K562 (cell line): ENCODE measurements around the gene NRXN3. TPM values are rescaled to one million over a fixed set of nuclear protein-coding genes. Genes with fewer than 3 reads are reported as not detected.

ENCODE experiments used
- ATAC-seq: fragments of 200-7000 bp; cut with Tn5 transposase; 3 replicates; pipeline ENCODE4 v1.9.1; 2020; ENCODE audit warnings: moderate library complexity
- BruUV-seq: library from RNA; stranded (reverse); fragments of 400-500 nt; replicated peaks from 2 replicates; lab custom pipeline; 2021; lab: Mats Ljungman, UMichigan
- CTCF ChIA-PET: fragments of 300-600 bp; formaldehyde crosslinking; extraction: SDS; loops from one replicate; lab custom pipeline; 2021; ENCODE audit warnings: low intra/inter-chr PET ratio; lab: Yijun Ruan, JAX
- POLR2A ChIA-PET: fragments of 300-600, 350-650 bp; sonication (Branson Sonifier 250); formaldehyde crosslinking; extraction: SDS; loops from one replicate; lab custom pipeline; 2021; ENCODE audit warnings: antibody characterized with exemption, inconsistent platforms; lab: Yijun Ruan, JAX
- DNase-seq, 4 experiments: peaks; one replicate each; pipeline versions ENCODE4 v3.0.0 to v3.0.0-alpha.2; 2011 to 2018; ENCODE audit warnings: low spot score in 3 of 4, mixed read lengths in 3 of 4; ENCODE audit errors: extremely low read depth in 1 of 4
- FAIRE-seq: peaks from 2 replicates; lab custom pipeline; 2011; peaks lifted over from hg19 to GRCh38; lab: Jason Lieb, UNC
- H2AFZ ChIP-seq: 2 replicates; pipeline ENCODE4 v1.6.0; 2011; ENCODE audit warnings: low read depth, low read length, control low read depth, inconsistent platforms
- H3K27ac ChIP-seq: fragments of 200-600 bp; 3 replicates; pipeline ENCODE4 v1.8.0; 2011; ENCODE audit warnings: low read depth, mild to moderate bottlenecking, control low read depth, inconsistent platforms, low read length, moderate library complexity, mixed read lengths; ENCODE audit errors: extremely low read depth
- H3K27me3 ChIP-seq, 2 experiments: fragments of 300-600 bp in 1 of 2; 2 replicates in 1 of 2; 3 replicates in 1 of 2; pipeline versions ENCODE4 v1.6.0 to v1.8.0; 2011; ENCODE audit warnings: inconsistent platforms in 2 of 2, low read length in 2 of 2, mild to moderate bottlenecking in 1 of 2, mixed read lengths in 1 of 2, moderate library complexity in 1 of 2; ENCODE audit not compliant: control insufficient read depth in 2 of 2, insufficient read depth in 2 of 2
- H3K36me3 ChIP-seq: fragments of 300-600 bp; 3 replicates; pipeline ENCODE4 v1.8.0; 2011; ENCODE audit warnings: mild to moderate bottlenecking, low read length, inconsistent platforms; ENCODE audit not compliant: control insufficient read depth, insufficient read depth
- H3K4me1 ChIP-seq, 2 experiments: fragments of 200-600 bp in 1 of 2; replicated peaks in 1 of 2; 2 replicates in 1 of 2; 3 replicates in 1 of 2; pipeline versions ENCODE4 v1.5.1 to v1.8.0; 2011; ENCODE audit warnings: inconsistent platforms in 2 of 2, low read length in 2 of 2, mild to moderate bottlenecking in 1 of 2, mixed read lengths in 1 of 2, moderate library complexity in 1 of 2; ENCODE audit not compliant: control insufficient read depth in 2 of 2, insufficient read depth in 2 of 2
- H3K4me2 ChIP-seq: 2 replicates; pipeline ENCODE4 v1.6.1; 2011; ENCODE audit warnings: low read length, control low read depth, inconsistent platforms, mixed read lengths; ENCODE audit not compliant: insufficient read depth
- H3K4me3 ChIP-seq: fragments of 200-600 bp; sonication (generic), shearing (Covaris generic); 2 replicates; pipeline ENCODE4 v1.5.1; 2016; ENCODE audit warnings: control low read depth, inconsistent platforms
- H3K79me2 ChIP-seq: fragments of 200-600 bp; 3 replicates; pipeline ENCODE4 v1.8.0; 2011; ENCODE audit warnings: low read length, inconsistent platforms; ENCODE audit not compliant: control insufficient read depth, insufficient read depth
- H3K9ac ChIP-seq, 2 experiments: 2 replicates each; pipeline versions ENCODE4 v1.6.0 to v1.6.1; 2011; ENCODE audit warnings: low read depth in 2 of 2, low read length in 2 of 2, control low read depth in 1 of 2, inconsistent platforms in 1 of 2, mild to moderate bottlenecking in 1 of 2, mixed read lengths in 1 of 2; ENCODE audit not compliant: insufficient read depth in 1 of 2
- H3K9me1 ChIP-seq: one replicate; pipeline ENCODE4 v1.6.0; 2011; ENCODE audit warnings: inconsistent platforms, mild to moderate bottlenecking, low read length, moderate library complexity; ENCODE audit not compliant: control insufficient read depth, insufficient read depth
- H3K9me3 ChIP-seq: replicated peaks from 2 replicates; pipeline ENCODE4 v1.5.1; 2011; ENCODE audit warnings: low read depth, low read length, inconsistent platforms; ENCODE audit not compliant: control insufficient read depth, insufficient read depth
- H4K20me1 ChIP-seq: replicated peaks from 2 replicates; pipeline ENCODE4 v1.6.1; 2011; ENCODE audit warnings: low read length, inconsistent platforms, mixed read lengths; ENCODE audit not compliant: control insufficient read depth, insufficient read depth
- CBX1 ChIP-seq: sonication (generic); IDR thresholded peaks from 2 replicates; pipeline ENCODE4 v1.6.1; 2016; ENCODE audit warnings: antibody characterized with exemption, low read depth, mild to moderate bottlenecking
- CCNT2 ChIP-seq: IDR thresholded peaks from 2 replicates; pipeline ENCODE4 v1.6.1; 2011; ENCODE audit warnings: borderline replicate concordance, low read depth, mild to moderate bottlenecking, moderate library complexity, mixed read lengths, low read length; ENCODE audit not compliant: insufficient read length; ENCODE audit errors: extremely low read depth
- CSDE1 ChIP-seq, 2 experiments: fragments of 450-650 bp; IDR thresholded peaks; 2 replicates each; pipeline ENCODE4 v1.6.1; 2016; ENCODE audit warnings: mild to moderate bottlenecking in 1 of 2
- ETV5 ChIP-seq: sonication (generic); formaldehyde crosslinking; IDR thresholded peaks from 2 replicates; pipeline ENCODE4 v1.4.0; 2020; ENCODE audit warnings: low read depth, mild to moderate bottlenecking, missing genetic modification reagents
- KLF1 ChIP-seq: fragments of 450-650 bp; IDR thresholded peaks from 2 replicates; pipeline ENCODE4 v1.6.1; 2016; ENCODE audit warnings: missing genetic modification characterization, missing compliant biosample characterization
- NONO ChIP-seq, 2 experiments: fragments of 200-400 bp in 1 of 2; fragments of 450-650 bp in 1 of 2; formaldehyde crosslinking in 1 of 2; IDR thresholded peaks; 2 replicates each; pipeline ENCODE4 v1.6.1; 2017; ENCODE audit warnings: low read depth in 2 of 2, mild to moderate bottlenecking in 2 of 2, moderate library complexity in 2 of 2, low read length in 1 of 2
- POLR2A ChIP-seq: fragments of 450-650 bp; conservative IDR thresholded peaks from 2 replicates; pipeline ENCODE4 v1.6.1; 2016
- SMAD4 ChIP-seq: fragments of 250-450 bp; sonication (Bioruptor Pico); conservative IDR thresholded peaks from 2 replicates; pipeline ENCODE4 v1.8.0; 2021; ENCODE audit warnings: inconsistent platforms, mild to moderate bottlenecking, moderate library complexity
- WHSC1 ChIP-seq: IDR thresholded peaks from one replicate; pipeline ENCODE4 v1.6.1; 2012; ENCODE audit warnings: low read length, control low read depth, inconsistent platforms
- WGBS: fragments of 100-300 bp; shearing (Covaris generic); methylation state at CpG from one replicate; pipeline ENCODE4 v1.1.6; 2016; ENCODE audit warnings: low coverage, mixed read lengths; ENCODE audit not compliant: insufficient coverage; ENCODE audit errors: missing lambda C conversion rate; 5-methylcytosine and 5-hydroxymethylcytosine counted together
- in situ Hi-C: fragments of 300-500 bp; cut with MboI; formaldehyde crosslinking; loops from 4 replicates; pipeline ENCODE4 v1.15.0; 2018; ENCODE audit warnings: inconsistent platforms, mixed read lengths
- intact Hi-C: fragments of 100-400 bp; cut with micrococcal nuclease; formaldehyde crosslinking; loops from 2 replicates; pipeline ENCODE4 v1.14.2; 2022
- polyA plus RNA-seq, 8 experiments: library from polyadenylated mRNA; depleted of rRNA in 4 of 8; stranded (reverse) in 5 of 8; unstranded in 3 of 8; fragments of >200 nt; fragmentation: Nextera tagmentation in 2 of 8; fragmentation: Illumina TruSeq in 1 of 8; extraction: Ambion mirVana in 2 of 8; extraction: Trizol in 1 of 8; gene quantifications; 2 replicates each; pipeline versions ENCODE4 v1.2.1 to v1.2.3, GENCODE V29; 2011 to 2014; ENCODE audit warnings: inconsistent platforms in 1 of 8, missing spikeins in 1 of 8
- total RNA-seq, 7 experiments: library from RNA; depleted of rRNA in 6 of 7; stranded (reverse); fragments of >200 nt in 6 of 7; fragmentation: Illumina TruSeq in 2 of 7; extraction: Trizol in 2 of 7; gene quantifications; 2 replicates each; pipeline versions ENCODE4 v1.2.1 to v1.2.3, GENCODE V29; 2011 to 2021; ENCODE audit warnings: low replicate concordance in 1 of 7
- TF ChIP-seq, protein P1 (sequence below): fragments of 200-600 bp; sonication (generic); IDR thresholded peaks from one replicate; pipeline ENCODE4 v1.6.1; 2012; ENCODE audit warnings: mild to moderate bottlenecking, low read depth, low read length, inconsistent platforms

NRXN3 gene
- total and polyA plus RNA-seq, 9 of the 15 experiments (the other 6 are each of a cell fraction or from before 2014, with no cell fraction given): 0.09 TPM; not detected in 8

DNA sequence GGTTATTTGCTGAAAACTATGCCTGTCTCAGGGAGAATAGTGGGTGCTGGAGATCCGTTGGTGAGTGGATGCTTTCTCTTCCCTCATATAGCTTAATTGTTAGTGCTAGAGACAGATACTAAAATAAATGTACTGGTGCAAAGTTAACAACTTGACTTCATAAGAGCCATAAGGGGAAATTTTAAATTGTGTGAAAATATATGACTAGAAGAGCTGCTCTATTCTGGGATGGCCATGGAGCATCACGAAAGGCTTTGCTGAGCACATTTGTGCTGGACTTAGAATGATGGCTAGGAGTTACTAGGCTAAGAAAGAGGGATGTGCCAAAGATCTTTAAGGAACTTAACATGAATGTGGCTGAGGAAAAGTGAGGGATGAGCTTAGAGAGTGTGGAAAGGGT lies 668.8 kb downstream of the NRXN3 start (continued):
- TF ChIP-seq KLF1 (no peak), CBX1 (no peak)

DNA sequence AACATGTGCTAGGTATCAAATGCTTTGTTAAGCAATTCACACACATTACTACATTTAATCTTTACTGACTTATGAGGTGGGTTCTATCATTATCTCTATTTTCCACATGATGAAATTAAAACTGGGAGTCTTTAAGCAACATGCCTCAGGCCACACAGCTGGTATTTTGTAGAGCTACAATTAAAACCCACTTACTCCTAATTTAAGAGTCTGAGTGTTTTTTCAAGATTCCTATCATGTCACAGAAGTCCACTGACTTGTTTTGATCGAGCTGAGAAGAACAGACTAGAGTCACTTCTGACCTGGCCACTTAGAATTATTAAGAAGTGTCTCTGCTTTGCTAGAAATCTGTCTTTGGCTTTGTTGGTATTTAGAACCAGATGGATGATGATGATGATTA lies 670.7 kb downstream of the NRXN3 start:
- in situ Hi-C loops: no loop called here
- H3K36me3 ChIP-seq: no peaks in the 10 kb centered on the region
- DNase-seq (no peak), ATAC-seq (no peak), FAIRE-seq (no peak)
- intact Hi-C loops: no loop called here
- no peaks in the 10 kb centered on the region for H4K20me1 ChIP-seq
- no peak overlapping the region for H2AFZ ChIP-seq
- no peaks in the 10 kb centered on the region for H3K27me3 ChIP-seq
- no peak overlapping the region for H3K4me3 ChIP-seq
- BruUV-seq: no TSS peak
- H3K27ac ChIP-seq: no peak overlapping the region
- no peaks in the 10 kb centered on the region for H3K79me2 ChIP-seq
- H3K4me1 ChIP-seq: no peaks in the 10 kb centered on the region
- 0% methylated on average over 1 of the region's 1 CpG for WGBS
- no peak overlapping the region for H3K9ac ChIP-seq
- no peaks in the 10 kb centered on the region for H3K9me3 ChIP-seq
- H3K4me2 ChIP-seq: no peak overlapping the region
- no peaks in the 10 kb centered on the region for H3K9me1 ChIP-seq
- CTCF ChIA-PET: no interaction called here
- POLR2A ChIA-PET: no interaction called here
- TF ChIP-seq, protein P1, sequence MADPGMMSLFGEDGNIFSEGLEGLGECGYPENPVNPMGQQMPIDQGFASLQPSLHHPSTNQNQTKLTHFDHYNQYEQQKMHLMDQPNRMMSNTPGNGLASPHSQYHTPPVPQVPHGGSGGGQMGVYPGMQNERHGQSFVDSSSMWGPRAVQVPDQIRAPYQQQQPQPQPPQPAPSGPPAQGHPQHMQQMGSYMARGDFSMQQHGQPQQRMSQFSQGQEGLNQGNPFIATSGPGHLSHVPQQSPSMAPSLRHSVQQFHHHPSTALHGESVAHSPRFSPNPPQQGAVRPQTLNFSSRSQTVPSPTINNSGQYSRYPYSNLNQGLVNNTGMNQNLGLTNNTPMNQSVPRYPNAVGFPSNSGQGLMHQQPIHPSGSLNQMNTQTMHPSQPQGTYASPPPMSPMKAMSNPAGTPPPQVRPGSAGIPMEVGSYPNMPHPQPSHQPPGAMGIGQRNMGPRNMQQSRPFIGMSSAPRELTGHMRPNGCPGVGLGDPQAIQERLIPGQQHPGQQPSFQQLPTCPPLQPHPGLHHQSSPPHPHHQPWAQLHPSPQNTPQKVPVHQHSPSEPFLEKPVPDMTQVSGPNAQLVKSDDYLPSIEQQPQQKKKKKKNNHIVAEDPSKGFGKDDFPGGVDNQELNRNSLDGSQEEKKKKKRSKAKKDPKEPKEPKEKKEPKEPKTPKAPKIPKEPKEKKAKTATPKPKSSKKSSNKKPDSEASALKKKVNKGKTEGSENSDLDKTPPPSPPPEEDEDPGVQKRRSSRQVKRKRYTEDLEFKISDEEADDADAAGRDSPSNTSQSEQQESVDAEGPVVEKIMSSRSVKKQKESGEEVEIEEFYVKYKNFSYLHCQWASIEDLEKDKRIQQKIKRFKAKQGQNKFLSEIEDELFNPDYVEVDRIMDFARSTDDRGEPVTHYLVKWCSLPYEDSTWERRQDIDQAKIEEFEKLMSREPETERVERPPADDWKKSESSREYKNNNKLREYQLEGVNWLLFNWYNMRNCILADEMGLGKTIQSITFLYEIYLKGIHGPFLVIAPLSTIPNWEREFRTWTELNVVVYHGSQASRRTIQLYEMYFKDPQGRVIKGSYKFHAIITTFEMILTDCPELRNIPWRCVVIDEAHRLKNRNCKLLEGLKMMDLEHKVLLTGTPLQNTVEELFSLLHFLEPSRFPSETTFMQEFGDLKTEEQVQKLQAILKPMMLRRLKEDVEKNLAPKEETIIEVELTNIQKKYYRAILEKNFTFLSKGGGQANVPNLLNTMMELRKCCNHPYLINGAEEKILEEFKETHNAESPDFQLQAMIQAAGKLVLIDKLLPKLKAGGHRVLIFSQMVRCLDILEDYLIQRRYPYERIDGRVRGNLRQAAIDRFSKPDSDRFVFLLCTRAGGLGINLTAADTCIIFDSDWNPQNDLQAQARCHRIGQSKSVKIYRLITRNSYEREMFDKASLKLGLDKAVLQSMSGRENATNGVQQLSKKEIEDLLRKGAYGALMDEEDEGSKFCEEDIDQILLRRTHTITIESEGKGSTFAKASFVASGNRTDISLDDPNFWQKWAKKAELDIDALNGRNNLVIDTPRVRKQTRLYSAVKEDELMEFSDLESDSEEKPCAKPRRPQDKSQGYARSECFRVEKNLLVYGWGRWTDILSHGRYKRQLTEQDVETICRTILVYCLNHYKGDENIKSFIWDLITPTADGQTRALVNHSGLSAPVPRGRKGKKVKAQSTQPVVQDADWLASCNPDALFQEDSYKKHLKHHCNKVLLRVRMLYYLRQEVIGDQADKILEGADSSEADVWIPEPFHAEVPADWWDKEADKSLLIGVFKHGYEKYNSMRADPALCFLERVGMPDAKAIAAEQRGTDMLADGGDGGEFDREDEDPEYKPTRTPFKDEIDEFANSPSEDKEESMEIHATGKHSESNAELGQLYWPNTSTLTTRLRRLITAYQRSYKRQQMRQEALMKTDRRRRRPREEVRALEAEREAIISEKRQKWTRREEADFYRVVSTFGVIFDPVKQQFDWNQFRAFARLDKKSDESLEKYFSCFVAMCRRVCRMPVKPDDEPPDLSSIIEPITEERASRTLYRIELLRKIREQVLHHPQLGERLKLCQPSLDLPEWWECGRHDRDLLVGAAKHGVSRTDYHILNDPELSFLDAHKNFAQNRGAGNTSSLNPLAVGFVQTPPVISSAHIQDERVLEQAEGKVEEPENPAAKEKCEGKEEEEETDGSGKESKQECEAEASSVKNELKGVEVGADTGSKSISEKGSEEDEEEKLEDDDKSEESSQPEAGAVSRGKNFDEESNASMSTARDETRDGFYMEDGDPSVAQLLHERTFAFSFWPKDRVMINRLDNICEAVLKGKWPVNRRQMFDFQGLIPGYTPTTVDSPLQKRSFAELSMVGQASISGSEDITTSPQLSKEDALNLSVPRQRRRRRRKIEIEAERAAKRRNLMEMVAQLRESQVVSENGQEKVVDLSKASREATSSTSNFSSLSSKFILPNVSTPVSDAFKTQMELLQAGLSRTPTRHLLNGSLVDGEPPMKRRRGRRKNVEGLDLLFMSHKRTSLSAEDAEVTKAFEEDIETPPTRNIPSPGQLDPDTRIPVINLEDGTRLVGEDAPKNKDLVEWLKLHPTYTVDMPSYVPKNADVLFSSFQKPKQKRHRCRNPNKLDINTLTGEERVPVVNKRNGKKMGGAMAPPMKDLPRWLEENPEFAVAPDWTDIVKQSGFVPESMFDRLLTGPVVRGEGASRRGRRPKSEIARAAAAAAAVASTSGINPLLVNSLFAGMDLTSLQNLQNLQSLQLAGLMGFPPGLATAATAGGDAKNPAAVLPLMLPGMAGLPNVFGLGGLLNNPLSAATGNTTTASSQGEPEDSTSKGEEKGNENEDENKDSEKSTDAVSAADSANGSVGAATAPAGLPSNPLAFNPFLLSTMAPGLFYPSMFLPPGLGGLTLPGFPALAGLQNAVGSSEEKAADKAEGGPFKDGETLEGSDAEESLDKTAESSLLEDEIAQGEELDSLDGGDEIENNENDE: no peak
- no peak for TF ChIP-seq SMAD4 (CRISPR knock-in tag)
- TF ChIP-seq CCNT2: no peak
- no peak for TF ChIP-seq CSDE1 (IDR thresholded peaks at IDR 0.05)
- no peak for TF ChIP-seq POLR2A
- no peak for TF ChIP-seq WHSC1
- TF ChIP-seq ETV5: no peak
- TF ChIP-seq NONO (IDR thresholded peaks at IDR 0.05; ENCODE audit: low read depth in 2 of 2, low read length in 1 of 2): no peak
